ENCODE data around the gene DNAH11. TPM values are rescaled to one million over a fixed set of nuclear protein-coding genes. Genes with fewer than 3 reads are reported as not detected.

Gene DNAH11, protein sequence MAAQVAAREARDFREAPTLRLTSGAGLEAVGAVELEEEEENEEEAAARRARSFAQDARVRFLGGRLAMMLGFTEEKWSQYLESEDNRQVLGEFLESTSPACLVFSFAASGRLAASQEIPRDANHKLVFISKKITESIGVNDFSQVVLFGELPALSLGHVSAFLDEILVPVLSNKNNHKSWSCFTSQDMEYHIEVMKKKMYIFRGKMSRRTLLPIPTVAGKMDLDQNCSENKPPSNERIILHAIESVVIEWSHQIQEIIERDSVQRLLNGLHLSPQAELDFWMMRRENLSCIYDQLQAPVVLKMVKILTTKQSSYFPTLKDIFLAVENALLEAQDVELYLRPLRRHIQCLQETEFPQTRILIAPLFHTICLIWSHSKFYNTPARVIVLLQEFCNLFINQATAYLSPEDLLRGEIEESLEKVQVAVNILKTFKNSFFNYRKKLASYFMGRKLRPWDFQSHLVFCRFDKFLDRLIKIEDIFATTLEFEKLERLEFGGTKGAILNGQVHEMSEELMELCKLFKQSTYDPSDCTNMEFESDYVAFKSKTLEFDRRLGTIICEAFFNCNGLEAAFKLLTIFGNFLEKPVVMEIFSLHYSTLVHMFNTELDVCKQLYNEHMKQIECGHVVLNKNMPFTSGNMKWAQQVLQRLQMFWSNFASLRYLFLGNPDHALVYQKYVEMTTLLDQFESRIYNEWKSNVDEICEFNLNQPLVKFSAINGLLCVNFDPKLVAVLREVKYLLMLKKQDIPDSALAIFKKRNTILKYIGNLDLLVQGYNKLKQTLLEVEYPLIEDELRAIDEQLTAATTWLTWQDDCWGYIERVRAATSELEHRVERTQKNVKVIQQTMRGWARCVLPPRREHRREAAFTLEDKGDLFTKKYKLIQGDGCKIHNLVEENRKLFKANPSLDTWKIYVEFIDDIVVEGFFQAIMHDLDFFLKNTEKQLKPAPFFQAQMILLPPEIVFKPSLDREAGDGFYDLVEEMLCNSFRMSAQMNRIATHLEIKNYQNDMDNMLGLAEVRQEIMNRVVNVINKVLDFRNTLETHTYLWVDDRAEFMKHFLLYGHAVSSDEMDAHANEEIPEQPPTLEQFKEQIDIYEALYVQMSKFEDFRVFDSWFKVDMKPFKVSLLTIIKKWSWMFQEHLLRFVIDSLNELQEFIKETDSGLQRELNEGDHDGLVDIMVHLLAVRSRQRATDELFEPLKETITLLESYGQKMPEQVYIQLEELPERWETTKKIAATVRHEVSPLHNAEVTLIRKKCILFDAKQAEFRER (N-terminal part only)
- total RNA-seq (2014; rRNA removed) (1.6 and 5.2 TPM in 2 replicates), Bru-seq, nascent RNA (percentile 28 among the genes with signal in this experiment), BruChase-seq, experiment 1, labeled RNA remaining after a 6-hour chase (percentile 25 among the genes with signal in this experiment), BruChase-seq, experiment 2, labeled RNA remaining after a 2-hour chase (percentile 32 among the genes with signal in this experiment)
- long read RNA-seq, partial matches to known transcripts = 1 of 7 reads
- long read RNA-seq, other reads (novel, unspliced or antisense) = 6 of 7 reads

DNA sequence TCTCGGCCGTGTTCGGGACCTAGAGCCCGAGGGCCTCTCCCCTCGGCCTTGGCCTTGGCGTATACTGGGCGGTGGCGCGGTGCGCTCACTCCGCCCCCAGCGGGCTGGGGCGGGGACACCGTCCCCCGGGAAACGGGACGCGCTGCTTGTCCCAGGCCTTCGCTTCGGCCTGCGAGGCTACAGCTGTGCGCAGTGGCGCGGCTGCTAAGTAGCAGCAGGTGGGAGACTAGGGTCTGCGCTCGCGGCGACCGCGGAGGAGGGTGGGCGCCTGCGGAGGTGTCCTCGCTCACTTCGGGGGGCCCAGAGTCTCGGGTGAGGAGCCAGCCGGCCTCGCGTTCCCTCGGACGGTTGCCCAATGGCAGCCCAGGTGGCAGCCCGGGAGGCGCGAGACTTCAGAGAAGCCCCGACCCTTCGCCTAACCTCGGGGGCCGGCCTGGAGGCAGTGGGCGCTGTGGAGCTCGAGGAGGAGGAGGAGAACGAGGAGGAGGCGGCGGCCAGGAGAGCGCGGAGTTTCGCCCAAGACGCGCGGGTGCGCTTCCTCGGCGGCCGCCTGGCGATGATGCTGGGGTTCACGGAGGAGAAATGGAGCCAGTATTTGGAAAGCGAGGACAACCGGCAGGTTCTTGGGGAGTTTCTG lies at the start of gene DNAH11:
Gene DNAH11 (plus strand): TSS at position 149 of the 637 bp plus-strand sequence. CDS start 207 bp downstream, at position 356.
- peak within 1 kb of the TSS; percentile 25 for H3K9ac ChIP-seq (ENCODE audit: low read length)
- intact Hi-C loops (cut with micrococcal nuclease) = no loop called here
- H3K27me3 ChIP-seq (ENCODE audit: low read length) = peaks cover 65% of the 10 kb centered on the region
- H3K9me3 ChIP-seq (ENCODE audit: low read length) = no peaks in the 10 kb centered on the region
- no peaks in the 10 kb centered on the region for H3K79me2 ChIP-seq (ENCODE audit: low read length)
- peak within 1 kb of the TSS; percentile 77 for H2AFZ ChIP-seq (ENCODE audit: low read length)
- CTCF ChIA-PET = no interaction called here
- peak; percentile 94 for ATAC-seq
- peaks cover 10% of the 10 kb centered on the region; the same call in 1 of the 2 replicates for H3K4me1 ChIP-seq (ENCODE audit: insufficient read depth, low read length)
- H3K27ac ChIP-seq (ENCODE audit: low read length) = no peak within 1 kb of the TSS
- no peaks in the 10 kb centered on the region for H3K36me3 ChIP-seq (ENCODE audit: low read depth, low read length)
- no peaks in the 10 kb centered on the region for H3K9me2 ChIP-seq (replicated peaks; ENCODE audit: low read length)
- POLR2A ChIA-PET (ENCODE audit: unreplicated experiment) = no interaction called here
- H3K4me3 ChIP-seq (ENCODE audit: low read length) = peak within 1 kb of the TSS; percentile 69
- no peaks in the 10 kb centered on the region for H4K20me1 ChIP-seq (ENCODE audit: low read length)
- peak within 1 kb of the TSS; percentile 82 for H3K4me2 ChIP-seq (ENCODE audit: low read length)
- H3F3A ChIP-seq (ENCODE audit: low read length, unreplicated experiment) = no peaks in the 10 kb centered on the region
- DNase-seq = peak; percentile 55
- TF ChIP-seq EZH2 (IDR thresholded peaks at IDR 0.05; ENCODE audit: low read length, unreplicated experiment) (peak; percentile 79), EZH2phosphoT487 (IDR thresholded peaks at IDR 0.05; ENCODE audit: borderline replicate concordance, low read length) (0 out of 2 replicates have a peak, but pooled peaks have one; percentile 25)
- TF ChIP-seq, protein P1, sequence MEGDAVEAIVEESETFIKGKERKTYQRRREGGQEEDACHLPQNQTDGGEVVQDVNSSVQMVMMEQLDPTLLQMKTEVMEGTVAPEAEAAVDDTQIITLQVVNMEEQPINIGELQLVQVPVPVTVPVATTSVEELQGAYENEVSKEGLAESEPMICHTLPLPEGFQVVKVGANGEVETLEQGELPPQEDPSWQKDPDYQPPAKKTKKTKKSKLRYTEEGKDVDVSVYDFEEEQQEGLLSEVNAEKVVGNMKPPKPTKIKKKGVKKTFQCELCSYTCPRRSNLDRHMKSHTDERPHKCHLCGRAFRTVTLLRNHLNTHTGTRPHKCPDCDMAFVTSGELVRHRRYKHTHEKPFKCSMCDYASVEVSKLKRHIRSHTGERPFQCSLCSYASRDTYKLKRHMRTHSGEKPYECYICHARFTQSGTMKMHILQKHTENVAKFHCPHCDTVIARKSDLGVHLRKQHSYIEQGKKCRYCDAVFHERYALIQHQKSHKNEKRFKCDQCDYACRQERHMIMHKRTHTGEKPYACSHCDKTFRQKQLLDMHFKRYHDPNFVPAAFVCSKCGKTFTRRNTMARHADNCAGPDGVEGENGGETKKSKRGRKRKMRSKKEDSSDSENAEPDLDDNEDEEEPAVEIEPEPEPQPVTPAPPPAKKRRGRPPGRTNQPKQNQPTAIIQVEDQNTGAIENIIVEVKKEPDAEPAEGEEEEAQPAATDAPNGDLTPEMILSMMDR (conservative IDR thresholded peaks at IDR 0.05; ENCODE audit: low read depth, low read length) = no peak
- BruUV-seq (replicated peaks) = no TSS peak

DNA sequence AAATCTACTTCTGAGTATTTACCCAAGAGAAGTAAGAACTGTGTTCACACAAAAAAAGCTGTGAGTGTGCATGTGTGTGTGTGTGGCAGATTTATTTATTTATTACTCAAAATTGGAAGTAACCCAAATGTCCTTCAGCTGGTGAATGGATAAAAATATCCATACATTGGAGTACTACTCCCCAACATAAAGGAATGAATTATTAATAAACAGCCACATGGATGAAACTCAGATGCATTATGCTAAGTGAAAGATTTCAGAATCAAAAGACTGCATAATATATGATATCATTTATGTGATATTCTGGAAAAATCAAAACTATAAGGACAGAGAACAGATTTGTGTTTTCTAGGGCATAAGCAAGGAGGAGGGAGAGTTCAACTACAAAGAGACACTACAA lies 47.1 kb upstream of the DNAH11 start:
- Histone ChIP-seq H2AFZ (ENCODE audit: low read length) (no peak overlapping the region), H3K9me2 (replicated peaks; ENCODE audit: low read length) (no peaks in the 10 kb centered on the region), H3K4me1 (ENCODE audit: insufficient read depth, low read length) (no peaks in the 10 kb centered on the region), H3K27ac (ENCODE audit: low read length) (no peak overlapping the region), H4K20me1 (ENCODE audit: low read length) (no peaks in the 10 kb centered on the region), H3F3A (ENCODE audit: low read length, unreplicated experiment) (no peaks in the 10 kb centered on the region), H3K27me3 (ENCODE audit: low read length) (no peaks in the 10 kb centered on the region), H3K36me3 (ENCODE audit: low read depth, low read length) (no peaks in the 10 kb centered on the region), H3K79me2 (ENCODE audit: low read length) (no peaks in the 10 kb centered on the region), H3K9ac (ENCODE audit: low read length) (no peak overlapping the region), H3K4me3 (ENCODE audit: low read length) (no peak overlapping the region), H3K9me3 (ENCODE audit: low read length) (no peaks in the 10 kb centered on the region), H3K4me2 (ENCODE audit: low read length) (no peak overlapping the region)
- DNase-seq (no peak), ATAC-seq (no peak)
- ChIA-PET CTCF (no interaction called here), POLR2A (ENCODE audit: unreplicated experiment) (no interaction called here)
- intact Hi-C loops (cut with micrococcal nuclease) = no loop called here
- TF ChIP-seq, protein P1 (conservative IDR thresholded peaks at IDR 0.05; ENCODE audit: low read depth, low read length) = no peak
- TF ChIP-seq EZH2 (IDR thresholded peaks at IDR 0.05; ENCODE audit: low read length, unreplicated experiment) (no peak), EZH2phosphoT487 (IDR thresholded peaks at IDR 0.05; ENCODE audit: borderline replicate concordance, low read length) (no peak)
- no TSS peak for BruUV-seq (replicated peaks)

Data from PC-3 (cell line).